ENCODE data around the gene RPL28.

GRCh38 chr19:55387736-55388497 lies 2.2 kb downstream of the RPL28 start:
- no peak for TF ChIP-seq CTCF (IDR thresholded peaks at IDR 0.05)
- no peak for TF ChIP-seq POLR2A (IDR thresholded peaks at IDR 0.05)
